Adrenal gland (tissue), 5 donors: ENCODE measurements around the gene TEX48.

ENCODE experiments used
- CTCF ChIP-seq, 6 experiments: fragments of 450-650 bp in 4 of 6; fragments of 200-600 bp in 2 of 6; sonication (generic) in 1 of 6; IDR thresholded peaks; 1 replicate in 5 of 6; 2 replicates in 1 of 6; pipeline versions ENCODE4 v1.5.1 to v1.8.0; 2016 to 2021; ENCODE audit warnings: antibody characterized with exemption in 6 of 6, mild to moderate bottlenecking in 2 of 6, moderate library complexity in 1 of 6
- POLR2A ChIP-seq, 2 donors: fragments of 450-650 bp; IDR thresholded peaks; one replicate each; pipeline ENCODE4 v1.6.1; 2017; ENCODE audit warnings: antibody characterized with exemption in 2 of 2, mild to moderate bottlenecking in 2 of 2, moderate library complexity in 1 of 2
- donor health status: DM: no; HTN: no; CAD: no.

GRCh38 chr9:114719290-114719689, 37.3 kb upstream of the TEX48 start:
- TF ChIP-seq CTCF (IDR thresholded peaks at IDR 0.05) = no peak
- no peak for TF ChIP-seq POLR2A (IDR thresholded peaks at IDR 0.05)
